Femur (tissue), 1 donor: ENCODE measurements around the gene ID1.
A peak's percentile ranks its signal among the peaks of the same experiment; 100 is the strongest.
"Not testable (repeated sequence)": the region's sequence is repeated elsewhere in the genome, so short reads cannot be mapped to it uniquely, and the experiment has no call there.

ENCODE experiments used
- DNase-seq: peaks from one replicate; pipeline ENCODE4 v3.0.0-alpha.2; 2017

The ID1 gene

DNA sequence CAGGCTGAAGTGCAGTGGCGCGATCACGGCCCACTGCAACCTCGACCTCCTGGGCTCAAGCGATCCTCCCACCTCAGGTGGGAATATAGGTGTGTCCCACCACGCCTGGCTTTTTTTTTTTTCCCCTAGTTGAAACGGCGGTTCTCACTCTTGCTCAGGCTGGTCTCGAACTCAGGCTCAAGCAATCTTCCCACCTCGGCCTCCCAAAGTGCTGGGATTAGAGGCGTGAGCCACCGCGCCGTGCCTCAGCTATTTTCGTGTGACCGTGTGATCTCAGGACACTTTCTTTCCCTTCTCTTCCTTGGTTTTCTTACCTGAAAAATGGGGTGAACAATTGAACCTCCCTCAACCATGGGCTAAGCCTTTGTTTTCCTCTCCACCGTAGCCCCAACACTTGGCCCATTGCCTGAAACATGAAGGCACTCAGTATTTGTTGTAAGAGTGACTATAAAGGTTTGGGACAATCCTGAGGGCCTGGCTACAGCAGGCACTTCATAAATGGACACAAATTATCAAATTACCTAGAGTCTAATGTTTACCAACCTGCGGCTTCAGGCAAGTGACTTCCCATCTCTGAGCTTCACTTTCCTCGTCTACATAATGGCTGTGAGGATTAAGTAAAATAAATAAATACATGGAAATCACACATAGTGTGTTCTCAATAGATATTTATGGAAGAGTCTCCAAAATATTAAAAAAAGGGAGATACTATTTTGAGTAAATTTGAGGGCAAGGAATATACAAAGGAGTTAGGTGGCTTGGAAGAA, 31.4 kb upstream of the ID1 start:
- no peak for DNase-seq

DNA sequence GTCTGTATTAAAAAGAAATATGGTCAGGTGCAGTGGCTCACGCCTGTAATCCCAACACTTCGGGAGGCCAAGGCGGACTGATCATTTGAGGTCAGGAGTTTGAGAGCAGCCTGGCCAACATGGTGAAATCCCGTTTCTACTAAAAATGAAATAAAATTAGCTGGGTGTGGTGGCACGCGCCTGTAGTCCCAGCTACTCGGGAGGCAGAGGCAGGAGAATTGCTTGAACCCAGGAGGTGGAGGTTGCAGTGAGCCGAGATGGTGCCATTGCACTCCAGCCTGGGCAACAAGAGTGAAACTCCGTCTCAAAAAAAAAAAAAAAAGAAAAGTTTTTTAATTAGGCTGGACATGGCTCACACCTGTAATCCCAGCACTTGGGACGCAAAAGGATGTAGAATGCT, 30.1 kb upstream of the ID1 start:
- DNase-seq = not testable (repeated sequence)

DNA sequence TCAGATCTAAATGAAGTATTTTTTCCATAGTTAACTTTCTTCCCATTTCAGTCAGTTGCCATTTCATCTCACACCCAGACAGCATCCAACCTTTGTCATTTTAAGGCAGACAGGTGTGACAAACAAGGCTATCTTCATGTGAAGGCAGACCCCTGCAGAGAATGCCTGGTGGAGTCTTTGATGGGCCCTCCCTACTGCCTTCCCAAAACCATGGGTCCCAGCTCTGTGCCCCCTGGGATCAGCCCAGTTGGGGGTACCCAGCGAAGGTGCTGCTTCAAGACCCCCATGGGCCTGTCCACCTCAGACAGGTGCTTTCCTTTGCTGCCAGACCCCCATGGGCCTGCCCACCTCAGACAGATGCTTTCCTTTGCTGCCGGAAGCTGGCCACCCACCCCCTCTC, 28.3 kb upstream of the ID1 start:
- DNase-seq = no peak

- DNase-seq = no peak
Measured at GRCh38 chr20:31577194-31577593, 27.9 kb upstream of the ID1 start.

- DNase-seq = no peak
Measured at GRCh38 chr20:31578448-31579138, 26.5 kb upstream of the ID1 start.

- no peak for DNase-seq
Measured at GRCh38 chr20:31579245-31579644, 25.8 kb upstream of the ID1 start.

DNA sequence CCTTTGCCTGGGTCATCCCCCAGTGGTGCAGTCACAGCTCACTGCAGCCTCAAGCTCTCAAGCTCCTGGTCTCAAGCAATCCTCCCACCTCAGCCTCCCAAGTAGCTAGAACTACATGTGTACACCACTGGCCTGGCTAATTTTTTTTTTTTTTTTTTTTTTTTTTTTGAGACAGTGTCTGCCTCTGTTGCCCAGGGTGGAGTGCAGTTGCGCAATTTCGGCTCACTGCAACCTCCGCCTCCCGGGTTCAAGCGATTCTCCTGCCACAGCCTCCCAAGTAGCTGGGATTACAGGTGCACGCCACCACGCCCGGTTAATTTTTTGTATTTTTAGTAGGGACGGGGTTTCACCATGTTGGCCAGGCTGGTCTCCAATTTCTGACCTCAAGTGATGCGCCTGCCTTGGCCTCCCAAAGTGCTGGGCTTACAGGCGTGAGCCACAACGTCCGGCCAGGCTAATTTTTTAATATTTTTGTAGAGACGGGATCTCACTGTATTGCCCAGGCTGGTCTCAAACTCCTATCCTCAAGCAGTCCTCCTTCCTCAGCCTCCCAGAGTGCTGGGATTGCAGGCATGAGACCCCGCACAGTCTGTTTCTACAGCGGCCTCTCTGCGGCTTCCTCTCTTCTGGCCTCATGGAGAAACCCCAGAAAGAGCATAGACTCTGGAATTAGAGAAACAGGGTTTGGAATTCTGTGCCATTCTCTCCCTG, 25.0 kb upstream of the ID1 start:
- not testable (repeated sequence) for DNase-seq

DNA sequence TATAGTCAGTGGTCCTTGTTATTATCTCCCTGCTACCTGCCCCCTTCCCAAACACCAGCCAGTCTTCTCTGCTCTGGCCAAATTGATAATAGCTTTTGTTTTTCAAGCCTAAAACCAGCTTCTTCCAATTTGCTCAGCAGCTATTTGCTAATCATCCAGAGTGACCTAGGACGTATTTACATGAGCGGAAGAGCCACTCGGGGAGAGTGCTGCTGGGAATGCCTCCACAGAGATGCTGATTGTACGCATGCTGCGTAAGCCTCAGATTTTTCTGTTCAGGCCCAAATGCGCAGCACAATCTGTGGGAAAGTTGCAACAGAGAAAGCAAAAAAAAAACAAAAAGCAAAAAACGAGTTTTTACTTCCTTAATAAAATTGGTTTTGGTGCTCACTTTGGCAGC, 24.4 kb upstream of the ID1 start:
- no peak for DNase-seq

DNA sequence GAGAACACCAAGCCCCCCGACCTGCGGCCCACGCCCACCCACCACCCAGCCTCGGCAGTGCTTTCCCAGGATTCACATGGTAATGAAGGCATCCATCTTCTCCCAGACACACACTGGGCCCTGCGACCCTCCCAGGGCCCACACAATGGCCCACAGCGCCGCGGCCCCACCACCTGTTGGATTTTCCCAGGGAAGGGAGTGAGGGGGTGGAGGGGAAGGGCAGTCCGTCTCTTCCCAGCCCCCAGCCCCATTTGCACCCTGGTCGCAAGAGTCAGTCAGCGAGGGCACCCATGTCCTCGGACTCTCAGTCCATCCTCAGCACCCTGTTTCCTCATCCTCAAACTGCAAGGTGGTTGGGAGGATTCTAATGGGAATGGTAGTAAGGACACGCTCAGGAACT, 23.7 kb upstream of the ID1 start:
- DNase-seq = no peak

DNA sequence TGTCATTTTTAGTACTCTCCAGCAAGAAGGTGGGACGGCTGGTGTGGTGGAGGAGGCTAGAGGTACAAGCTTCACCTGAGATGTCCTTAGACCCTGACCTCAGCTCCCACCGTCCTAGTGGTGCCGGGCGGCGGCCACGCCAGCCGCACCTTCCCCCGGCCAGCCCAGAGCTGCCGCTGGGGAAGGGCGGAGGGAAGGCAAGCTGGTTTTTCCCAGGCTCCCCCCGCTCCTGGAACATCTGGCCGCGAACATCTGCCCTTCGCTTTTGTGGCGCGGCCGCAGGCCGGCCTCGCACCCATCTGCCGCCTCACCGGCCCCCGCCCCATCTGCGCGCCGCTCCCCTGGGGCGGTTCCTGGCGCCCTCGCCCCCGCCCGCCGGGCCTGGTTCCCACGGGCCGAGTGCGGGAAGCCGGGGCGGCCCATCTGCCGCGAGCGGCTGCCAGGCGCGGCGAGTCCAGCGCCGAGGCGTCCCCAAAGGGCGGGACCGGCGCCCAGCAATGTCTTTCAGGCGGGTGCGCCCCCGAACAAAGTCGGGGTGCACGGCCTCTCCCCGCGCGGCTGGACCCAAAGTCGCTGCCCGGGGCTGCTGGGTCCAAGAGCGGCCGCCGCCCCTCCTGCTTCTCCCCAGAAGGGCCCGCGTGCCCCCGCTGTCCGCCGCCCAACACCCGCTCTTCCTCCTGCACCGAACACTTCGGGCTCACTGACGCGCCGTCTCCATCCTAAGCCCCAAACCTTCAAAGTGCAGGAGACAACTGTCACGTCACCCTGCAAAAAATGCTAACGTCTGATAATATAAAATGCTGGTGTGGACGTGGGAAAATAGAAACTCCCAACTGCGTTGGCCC, 17.3 kb upstream of the ID1 start:
- DNase-seq = peak; percentile 63

DNA sequence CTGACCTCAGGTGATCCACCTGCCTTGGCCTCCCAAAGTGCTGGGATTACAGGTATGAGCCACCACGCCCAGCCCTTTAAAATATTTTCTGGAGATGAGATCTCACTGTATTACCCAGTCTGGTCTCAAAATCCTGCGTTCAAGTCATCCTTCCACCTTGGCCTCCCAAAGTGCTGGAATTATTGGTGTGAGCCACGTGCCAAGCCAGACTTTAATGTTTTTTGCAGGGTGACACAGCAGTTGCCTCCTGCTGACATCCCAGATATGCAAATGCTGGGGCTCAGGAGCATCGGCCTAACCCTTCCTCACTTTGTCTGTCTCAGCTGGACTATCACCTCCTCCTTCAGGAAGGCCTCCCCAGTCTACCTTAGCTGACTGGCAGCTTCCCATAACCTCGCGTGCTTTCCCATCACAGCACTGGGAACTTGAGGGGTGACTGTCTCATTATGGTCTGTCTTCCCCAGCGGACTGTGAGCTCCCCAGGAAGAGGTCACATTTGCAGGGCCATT, 14.3 kb upstream of the ID1 start:
- DNase-seq = no peak

DNA sequence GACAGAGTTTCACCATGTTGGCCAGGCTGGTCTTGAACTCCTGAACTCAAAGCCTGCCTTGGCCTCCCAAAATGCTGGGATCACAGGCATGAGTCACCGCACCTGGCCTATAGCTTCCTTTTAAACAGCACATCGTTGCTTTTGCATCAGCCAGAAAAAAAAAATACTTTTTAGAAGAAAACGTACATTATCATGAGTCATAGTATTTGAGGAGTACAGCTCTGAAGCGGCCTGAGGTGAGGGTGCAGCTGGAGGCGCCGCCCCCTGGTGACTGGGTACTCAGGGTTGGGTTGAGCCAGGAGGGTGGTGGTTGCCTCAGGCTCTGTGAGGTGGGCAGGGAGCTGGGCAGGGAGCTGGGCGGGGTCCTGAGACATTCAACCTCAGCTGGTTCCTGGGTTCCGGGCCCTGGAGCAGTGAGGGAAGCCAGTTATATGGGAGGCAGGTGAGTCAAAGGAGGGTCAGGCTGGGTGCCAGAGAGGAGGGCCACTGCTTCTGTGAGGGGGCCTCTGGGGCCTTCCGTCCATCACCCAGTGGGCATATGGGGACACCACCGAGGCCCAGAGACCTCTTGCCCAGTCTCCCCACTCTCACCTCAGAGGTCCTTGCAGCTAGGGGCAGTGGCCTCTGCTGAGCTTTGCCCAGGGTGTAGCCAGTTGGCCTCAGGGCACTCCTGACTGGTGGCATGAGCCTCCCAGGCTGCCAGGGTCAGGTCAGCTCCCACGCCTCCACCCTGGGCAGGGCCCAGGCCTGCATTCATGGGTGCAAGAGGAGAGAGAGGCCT, 11.7 kb upstream of the ID1 start:
- DNase-seq = no peak

DNA sequence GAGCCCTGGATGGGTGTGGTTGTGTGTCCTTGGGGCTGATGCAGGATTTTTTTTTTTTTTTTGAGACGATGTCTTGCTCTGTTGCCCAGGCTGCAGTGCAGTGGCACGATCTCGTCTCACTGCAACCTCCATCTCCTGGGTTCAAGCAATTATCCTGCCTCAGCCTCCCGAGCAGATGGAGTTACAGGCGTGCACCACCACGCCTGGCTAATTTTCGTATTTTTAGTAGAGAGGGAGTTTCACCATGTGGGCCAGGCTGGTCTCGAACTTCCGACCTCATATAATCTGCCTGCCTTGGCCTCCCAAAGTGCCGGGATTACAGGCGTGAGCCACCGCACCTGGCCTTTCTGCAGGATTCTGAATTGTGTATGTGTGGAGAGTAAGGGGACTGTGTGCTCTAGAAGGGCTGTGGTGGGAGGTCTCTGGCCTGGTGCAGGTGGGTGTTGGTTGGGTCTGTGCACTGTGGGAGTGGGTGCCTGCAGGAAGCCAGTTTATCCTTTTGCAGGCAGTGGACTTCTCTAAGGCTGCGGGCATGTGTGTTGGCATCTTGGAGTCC, 11.0 kb upstream of the ID1 start:
- DNase-seq = no peak

GRCh38 chr20:31594558-31595379, 10.3 kb upstream of the ID1 start:
- peak; percentile 47 for DNase-seq

GRCh38 chr20:31595380-31595653, 9.8 kb upstream of the ID1 start:
- DNase-seq = no peak

DNA sequence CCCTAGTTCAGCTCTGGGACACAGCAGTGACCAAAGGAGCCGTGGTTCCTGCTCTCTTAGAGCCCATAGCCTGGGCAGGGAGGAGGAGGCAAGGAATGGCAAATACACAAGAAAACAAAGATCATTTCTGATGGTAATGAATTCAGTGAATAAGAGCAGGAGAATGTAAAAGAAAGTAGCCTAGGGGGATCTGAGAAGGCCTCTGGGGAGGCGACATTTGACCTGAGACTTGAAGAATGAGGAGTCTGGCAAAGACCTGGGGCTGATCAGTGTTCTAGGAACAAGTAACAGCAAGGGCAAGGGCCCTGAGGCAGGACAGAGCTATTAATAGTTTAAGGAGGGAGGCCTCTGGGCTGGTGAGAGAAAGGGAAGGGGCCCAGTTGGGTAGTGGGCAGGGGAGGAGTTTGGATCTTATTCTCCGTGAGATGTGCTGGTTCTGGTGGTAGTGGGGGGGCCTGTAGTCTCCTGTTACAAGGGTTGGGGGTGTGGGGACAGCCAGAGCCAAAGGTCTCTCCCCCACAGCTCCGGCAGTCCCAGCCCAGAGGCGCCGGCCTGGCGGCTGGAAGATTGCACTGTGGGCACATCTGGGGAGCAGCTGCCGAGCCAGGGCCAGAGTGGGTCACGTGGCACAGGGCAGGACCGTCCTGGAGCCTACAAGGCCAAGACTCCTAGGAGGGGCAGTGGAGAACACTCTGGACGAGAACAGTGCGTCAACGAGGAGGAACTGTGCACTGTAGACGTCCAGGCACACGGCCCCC, 9.3 kb upstream of the ID1 start:
- peak; percentile 90 for DNase-seq

DNA sequence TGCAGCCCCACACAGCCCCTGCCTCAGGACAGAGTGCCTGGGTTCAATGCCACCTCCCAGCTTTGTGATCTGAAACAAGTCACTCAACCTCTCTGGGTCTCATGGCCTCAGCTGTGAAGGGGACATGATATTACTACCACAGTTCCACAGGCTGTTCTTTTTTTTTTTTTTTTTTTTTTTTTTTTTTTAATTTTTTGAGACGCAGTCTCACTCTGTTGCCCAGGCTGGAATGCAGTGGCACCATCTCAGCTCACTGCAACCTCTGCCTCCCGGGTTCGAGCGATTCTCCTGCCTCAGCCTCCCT, 8.7 kb upstream of the ID1 start:
- not testable (repeated sequence) for DNase-seq

- DNase-seq = no peak
Measured at GRCh38 chr20:31596831-31597480, 8.1 kb upstream of the ID1 start.

- no peak for DNase-seq
Measured at GRCh38 chr20:31597481-31597855, 7.6 kb upstream of the ID1 start.

DNA sequence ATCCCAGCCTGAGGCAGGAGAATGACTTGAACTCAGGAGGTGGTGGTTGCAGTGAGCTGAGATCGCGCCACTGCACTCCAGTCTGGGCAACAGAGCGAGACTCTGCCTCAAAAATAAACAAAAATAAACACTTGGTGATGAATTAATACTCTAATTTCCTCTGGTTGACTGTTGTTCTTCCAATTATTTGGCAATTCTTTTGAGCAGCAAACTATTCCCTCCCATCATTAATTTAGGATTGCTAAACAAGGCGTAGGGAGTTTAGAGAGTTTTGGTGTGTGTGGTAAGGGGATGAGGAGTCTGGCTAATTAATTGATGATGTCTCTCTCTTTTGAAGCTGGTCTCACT, 2.7 kb upstream of the ID1 start:
- DNase-seq = no peak
